Left ventricle myocardium superior (tissue), 1 donor: Measurements from ENCODE around the gene CHRNA9. TPM values are rescaled to one million over a fixed set of nuclear protein-coding genes. Genes with fewer than 3 reads are reported as not detected.
"Not testable (repeated sequence)": the region's sequence is repeated elsewhere in the genome, so short reads cannot be mapped to it uniquely, and the experiment has no call there.

ENCODE experiments used
- ATAC-seq: fragments of 200-7000 bp; cut with Tn5 transposase; one replicate; pipeline ENCODE4 v1.9.1; 2020; ENCODE audit warnings: mild to moderate bottlenecking, moderate library complexity
- DNase-seq: peaks from one replicate; pipeline ENCODE4 v3.0.0-alpha.2; 2020
- intact Hi-C: fragments of 100-400 bp; cut with micrococcal nuclease; formaldehyde crosslinking; loops from one replicate; pipeline ENCODE4 v1.11.0; 2022
- long read RNA-seq: library from polyadenylated mRNA; unstranded; transcript quantifications from one replicate; pipeline ENCODE4 v2.0.0, GENCODE V29; 2021
- total RNA-seq: library from RNA; stranded (reverse); fragmentation: NEBNext Ultra II Directional; extraction: Animal tissue kit (Norgen Biotek cat#: 25700); gene quantifications from one replicate; pipeline ENCODE4 v1.2.1, GENCODE V29; 2021
- donor health status: DM: no; HTN: yes; CAD: no; lungs with severe emphysema.

Gene CHRNA9, protein sequence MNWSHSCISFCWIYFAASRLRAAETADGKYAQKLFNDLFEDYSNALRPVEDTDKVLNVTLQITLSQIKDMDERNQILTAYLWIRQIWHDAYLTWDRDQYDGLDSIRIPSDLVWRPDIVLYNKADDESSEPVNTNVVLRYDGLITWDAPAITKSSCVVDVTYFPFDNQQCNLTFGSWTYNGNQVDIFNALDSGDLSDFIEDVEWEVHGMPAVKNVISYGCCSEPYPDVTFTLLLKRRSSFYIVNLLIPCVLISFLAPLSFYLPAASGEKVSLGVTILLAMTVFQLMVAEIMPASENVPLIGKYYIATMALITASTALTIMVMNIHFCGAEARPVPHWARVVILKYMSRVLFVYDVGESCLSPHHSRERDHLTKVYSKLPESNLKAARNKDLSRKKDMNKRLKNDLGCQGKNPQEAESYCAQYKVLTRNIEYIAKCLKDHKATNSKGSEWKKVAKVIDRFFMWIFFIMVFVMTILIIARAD
- total RNA-seq: not detected
- long read RNA-seq: 0 reads

DNA sequence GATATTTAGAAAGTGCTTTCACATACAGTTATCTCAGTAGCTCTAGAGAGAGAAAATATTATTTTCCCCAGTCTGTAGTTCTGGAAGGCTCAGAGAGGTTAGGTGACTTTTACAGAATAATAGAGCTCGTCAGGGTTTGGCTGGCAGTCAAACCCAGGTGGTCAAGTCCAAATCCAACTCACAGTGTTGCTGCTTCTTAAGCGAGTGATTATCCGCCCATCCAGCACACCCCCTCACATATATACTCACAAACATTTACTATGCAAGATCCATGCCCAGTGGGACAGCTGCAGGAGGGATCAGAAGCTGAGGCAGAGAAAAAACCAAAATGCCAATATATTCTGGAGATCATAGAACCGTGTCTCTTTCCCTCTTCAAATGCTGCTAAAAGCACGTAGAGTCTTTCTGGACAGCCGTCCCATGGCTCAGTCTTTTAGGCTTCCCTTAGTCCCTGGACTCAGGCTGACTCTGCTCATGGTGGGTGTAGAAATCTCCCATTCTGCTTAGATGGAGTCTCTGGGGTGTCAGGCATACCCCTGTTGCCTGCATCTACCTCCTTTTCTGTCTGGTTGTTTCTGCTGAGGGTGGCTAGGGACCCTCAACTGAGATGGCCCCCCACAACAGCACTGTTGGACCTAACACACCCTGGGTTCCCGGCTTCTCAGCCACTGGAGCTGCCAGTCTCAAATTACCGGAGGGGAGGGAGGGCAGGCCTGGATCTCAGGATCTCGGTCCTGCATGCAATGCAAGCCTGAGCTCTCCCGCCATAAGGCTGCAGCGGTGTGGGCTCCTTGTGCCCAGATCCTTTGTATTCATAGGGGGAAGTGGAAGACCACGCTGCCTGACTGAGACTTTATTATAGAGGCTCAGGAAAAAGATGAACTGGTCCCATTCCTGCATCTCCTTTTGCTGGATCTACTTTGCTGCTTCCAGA lies at the start of gene CHRNA9:
Gene CHRNA9 (plus strand): TSS at position 743 of the 934 bp plus-strand sequence. CDS start 135 bp downstream, at position 878.
- no peak for DNase-seq
- no peak for ATAC-seq
- intact Hi-C loops: no loop called here

GRCh38 chr4:40285692-40286091 lies 49.4 kb upstream of the CHRNA9 start:
- DNase-seq (no peak), ATAC-seq (no peak)
- intact Hi-C loops: no loop called here

- DNase-seq (no peak), ATAC-seq (no peak)
- intact Hi-C loops: no loop called here
Measured at GRCh38 chr4:40288566-40288965, 46.6 kb upstream of the CHRNA9 start.

DNA sequence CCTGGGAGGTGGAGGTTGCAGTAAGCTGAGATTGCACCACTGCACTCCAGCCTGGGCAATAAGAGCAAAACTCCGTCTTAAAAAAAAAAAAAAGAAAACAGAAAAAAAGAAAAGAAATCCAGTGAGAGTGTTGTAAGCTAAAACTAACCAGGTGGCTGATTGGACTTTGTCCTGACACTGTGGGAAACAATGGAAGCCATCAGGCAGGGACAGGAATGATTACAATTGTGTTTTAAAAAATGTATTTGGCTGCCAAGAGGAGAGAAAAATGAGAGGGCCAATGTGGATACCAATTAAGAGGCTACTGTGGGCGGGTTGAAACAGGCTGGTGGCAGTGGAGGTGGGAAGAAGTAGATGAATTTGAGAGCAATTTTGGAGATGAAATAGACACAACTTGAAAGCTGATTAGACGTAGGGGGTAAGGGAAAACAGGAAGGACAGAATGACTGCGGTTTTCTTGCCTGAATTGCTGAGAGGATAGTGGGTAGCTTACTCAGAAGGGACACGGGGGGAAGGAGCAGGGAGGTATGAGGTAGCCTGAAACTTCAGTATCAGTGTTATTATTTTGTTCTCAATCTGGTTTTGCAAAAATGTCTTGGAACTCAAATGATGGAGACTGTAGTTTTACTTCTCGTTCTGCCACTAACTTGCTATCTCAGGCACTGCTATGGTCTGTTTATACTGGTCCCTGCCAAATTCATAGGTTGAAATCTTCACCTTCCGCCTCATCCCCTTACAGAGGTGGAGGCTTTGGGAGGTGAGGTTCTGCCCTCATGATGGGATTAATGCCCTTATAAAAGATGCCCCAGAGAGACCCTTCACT lies 45.6 kb upstream of the CHRNA9 start:
- intact Hi-C loops: no loop called here
- no peak for ATAC-seq
- DNase-seq: no peak

- intact Hi-C loops, DNase-seq, ATAC-seq: not testable (repeated sequence)
Measured at GRCh38 chr4:40290611-40291186, 44.4 kb upstream of the CHRNA9 start.

DNA sequence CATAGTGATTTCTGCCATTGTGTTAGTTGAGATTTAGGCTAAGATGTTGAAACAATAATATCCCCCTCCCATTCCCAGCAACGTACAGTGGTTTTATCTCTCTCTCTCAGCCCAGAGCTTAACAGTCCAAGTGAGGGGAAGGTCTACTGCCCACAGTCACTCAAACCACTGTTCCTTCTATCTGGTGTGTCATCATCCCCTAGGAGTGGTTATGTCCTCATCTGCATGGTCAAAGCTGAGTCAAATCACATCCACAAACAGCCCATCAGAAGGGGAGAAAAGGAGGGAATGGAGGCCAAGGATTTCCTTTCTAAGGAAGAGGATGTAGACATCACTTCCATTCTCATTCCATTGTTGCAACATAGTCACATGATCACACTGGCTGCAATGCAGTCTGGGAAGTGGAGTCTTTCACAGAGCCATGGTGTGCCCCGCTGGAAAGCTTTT lies 42.8 kb upstream of the CHRNA9 start:
- intact Hi-C loops: no loop called here
- DNase-seq (no peak), ATAC-seq (no peak)

- ATAC-seq (no peak), DNase-seq (no peak)
- intact Hi-C loops: no loop called here
Measured at GRCh38 chr4:40294339-40294738, 40.8 kb upstream of the CHRNA9 start.

DNA sequence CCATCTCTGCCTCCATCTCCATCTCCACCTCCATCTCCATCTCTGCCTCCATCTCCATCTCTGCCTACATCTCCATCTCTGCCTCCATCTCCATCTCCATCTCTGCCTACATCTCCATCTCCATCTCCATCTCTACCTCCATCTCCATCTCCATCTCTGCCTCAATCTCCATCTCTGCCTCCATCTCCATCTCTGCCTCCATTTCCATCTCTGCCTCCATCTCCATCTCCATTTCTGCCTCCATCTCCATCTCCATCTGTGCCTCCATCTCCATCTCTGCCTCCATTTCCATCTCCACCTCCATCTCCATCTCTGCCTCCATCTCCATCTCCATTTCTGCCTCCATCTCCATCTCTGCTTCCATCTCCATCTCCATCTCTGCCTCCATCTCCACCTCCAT lies 40.1 kb upstream of the CHRNA9 start:
- intact Hi-C loops, DNase-seq, ATAC-seq: not testable (repeated sequence)

DNA sequence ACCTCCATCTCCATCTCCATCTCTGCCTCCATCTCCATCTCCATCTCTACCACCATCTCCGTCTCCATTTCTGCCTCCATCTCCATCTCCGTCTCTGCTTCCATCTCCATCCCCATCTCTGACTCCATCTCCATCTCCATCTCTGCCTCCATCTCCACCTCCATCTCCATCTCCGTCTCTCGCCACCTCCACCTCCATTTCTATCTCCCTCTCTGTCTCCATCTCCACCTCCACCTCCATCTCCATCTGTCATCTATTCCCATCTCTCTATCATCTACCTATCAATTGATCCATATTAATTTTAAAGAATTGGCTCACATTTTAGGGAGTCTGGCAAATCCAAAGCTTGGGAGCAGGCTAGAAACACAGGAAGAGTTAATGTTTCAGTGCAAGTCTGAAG lies 39.6 kb upstream of the CHRNA9 start:
- no peak for ATAC-seq
- intact Hi-C loops: no loop called here
- no peak for DNase-seq

DNA sequence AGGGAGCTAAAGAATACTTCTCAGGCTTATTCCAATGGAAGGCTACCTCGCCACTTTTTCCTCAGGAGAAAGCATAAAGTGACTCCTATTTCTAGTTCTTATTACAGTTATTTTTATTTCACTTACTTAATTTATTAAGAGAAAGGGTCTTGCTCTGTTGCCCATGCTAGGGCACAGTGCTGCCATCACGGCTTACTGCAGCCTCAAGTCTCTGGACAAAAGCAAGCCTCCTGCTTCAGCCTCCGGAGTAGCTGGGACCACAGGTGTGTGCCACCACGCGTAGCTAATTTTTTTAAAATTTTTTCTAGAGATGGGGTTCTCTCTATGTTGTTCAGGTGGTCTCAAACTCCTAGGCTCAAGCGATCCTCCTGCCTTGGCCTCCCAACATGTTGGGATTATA lies 36.0 kb upstream of the CHRNA9 start:
- ATAC-seq (no peak), DNase-seq (no peak)
- intact Hi-C loops: no loop called here

DNA sequence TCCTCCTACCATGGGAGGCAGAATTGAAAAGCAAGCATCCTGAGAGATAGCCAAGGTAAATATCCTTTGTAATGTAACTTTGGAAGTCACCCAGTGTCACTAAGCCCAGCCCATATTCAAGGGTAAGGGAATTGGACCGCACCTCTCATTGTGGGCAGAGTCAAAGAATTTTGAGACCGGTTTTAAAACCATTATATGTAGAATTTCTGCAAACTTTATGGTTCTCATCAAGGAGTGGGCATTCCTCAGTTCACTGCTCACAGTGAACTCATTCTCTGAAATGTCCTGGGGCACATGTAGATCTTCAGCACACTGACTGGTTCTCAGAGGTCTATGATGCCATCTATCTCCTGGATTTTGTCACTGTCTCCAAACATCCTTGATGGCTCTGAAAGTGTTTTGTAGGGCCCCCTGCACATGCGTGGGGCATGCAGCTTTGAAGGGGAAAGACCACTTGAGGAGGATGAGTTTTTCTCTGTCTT lies 35.3 kb upstream of the CHRNA9 start:
- DNase-seq (no peak), ATAC-seq (no peak)
- intact Hi-C loops: no loop called here

GRCh38 chr4:40300371-40301162 lies 34.6 kb upstream of the CHRNA9 start:
- intact Hi-C loops: no loop called here
- DNase-seq: no peak
- no peak for ATAC-seq

GRCh38 chr4:40301603-40302002 lies 33.5 kb upstream of the CHRNA9 start:
- DNase-seq (no peak), ATAC-seq (no peak)
- intact Hi-C loops: no loop called here

GRCh38 chr4:40303751-40304150 lies 31.4 kb upstream of the CHRNA9 start:
- DNase-seq (no peak), ATAC-seq (no peak)
- intact Hi-C loops: no loop called here

- ATAC-seq (no peak), DNase-seq (no peak)
- intact Hi-C loops: no loop called here
Measured at GRCh38 chr4:40305328-40306170, 29.6 kb upstream of the CHRNA9 start.

DNA sequence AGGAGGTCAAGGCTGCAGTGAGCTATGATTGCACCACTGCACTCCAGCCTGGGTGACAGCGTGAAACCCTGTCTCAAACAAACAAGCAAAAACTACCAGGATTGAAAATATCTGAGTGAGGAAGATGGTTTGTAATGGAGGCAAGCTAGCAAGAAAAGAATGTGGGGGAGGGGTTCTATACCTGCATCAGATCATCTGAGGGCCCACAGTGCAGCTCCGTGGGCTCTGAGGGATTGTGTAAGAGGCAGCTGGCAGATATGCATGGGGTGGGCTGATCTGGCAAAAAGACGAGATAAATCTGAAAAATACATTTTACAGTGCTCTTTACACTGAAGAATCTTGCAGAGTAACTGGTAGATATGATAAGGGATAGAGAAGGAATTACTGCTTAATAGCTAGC lies 28.9 kb upstream of the CHRNA9 start:
- intact Hi-C loops: no loop called here
- ATAC-seq: no peak
- no peak for DNase-seq

- DNase-seq (no peak), ATAC-seq (no peak)
- intact Hi-C loops: no loop called here
Measured at GRCh38 chr4:40306976-40307375, 28.2 kb upstream of the CHRNA9 start.
